Measurements from ENCODE around the gene FLYWCH1. TPM values are rescaled to one million over a fixed set of nuclear protein-coding genes. Genes with fewer than 3 reads are reported as not detected.

Gene FLYWCH1
- total and polyA plus RNA-seq, 9 of the 15 experiments (the other 6 are each of a cell fraction or from before 2014, with no cell fraction given): 0.18 to 33.6 (median 11.3) TPM

- no peak for ATAC-seq
- Histone ChIP-seq H3K4me3 (peak overlapping the region; percentile 96), H3K9ac (ENCODE audit: insufficient read depth in 1 of 2, low read depth in 2 of 2, low read length in 2 of 2) (peak overlapping the region; percentile 77 to 99), H4K20me1 (replicated peaks; ENCODE audit: control insufficient read depth, insufficient read depth, low read length) (peaks cover 25% of the 10 kb centered on the region), H3K27ac (ENCODE audit: extremely low read depth, low read depth, low read length) (peak overlapping the region; percentile 84; the same call in 2 of the 3 replicates), H3K79me2 (ENCODE audit: control insufficient read depth, insufficient read depth, low read length) (peaks cover 22% of the 10 kb centered on the region), H3K9me3 (replicated peaks; ENCODE audit: control insufficient read depth, insufficient read depth, low read depth, low read length) (no peaks in the 10 kb centered on the region), H3K4me2 (ENCODE audit: insufficient read depth, low read length) (peak overlapping the region; percentile 78), H3K36me3 (ENCODE audit: control insufficient read depth, insufficient read depth, low read length) (peaks cover 51% of the 10 kb centered on the region; the same call in 2 of the 3 replicates), H3K27me3 (ENCODE audit: control insufficient read depth in 2 of 2, insufficient read depth in 2 of 2, low read length in 2 of 2) (no peaks in the 10 kb centered on the region), H3K4me1 (replicated peaks in 1 of 2; ENCODE audit: control insufficient read depth in 2 of 2, insufficient read depth in 2 of 2, low read length in 2 of 2) (peaks cover 15 to 97% of the 10 kb centered on the region in 2 experiments), H2AFZ (ENCODE audit: low read depth, low read length) (peak overlapping the region; percentile 35), H3K9me1 (ENCODE audit: control insufficient read depth, insufficient read depth, low read length) (peaks cover 3% of the 10 kb centered on the region)
- peak; percentile 75 for FAIRE-seq
- POLR2A ChIA-PET: interaction anchor here (0.6 to 1.9 kb wide), 8 partner anchors 7 to 456 kb away, joined by 3 to 23 read pairs (median 4); partner anchors contain the start of genes HCFC1R1, PKMYT1 and THOC6
- TF ChIP-seq ZNF740 (CRISPR knock-in tag; IDR thresholded peaks at IDR 0.05) (no peak), ZNF740 (tag; IDR thresholded peaks at IDR 0.05) (0 out of 4 replicates have a peak, but pooled peaks of 1 of the 2 experiments have one; percentile 24), FOS (IDR thresholded peaks at IDR 0.05; ENCODE audit: extremely low read depth, insufficient read length) (no peak), DPF2 (IDR thresholded peaks at IDR 0.05) (no peak)
- intact Hi-C loops (cut with micrococcal nuclease) (no loop called here), in situ Hi-C loops (cut with MboI) (no loop called here)
- BruUV-seq (replicated peaks): no TSS peak
- DNase-seq (ENCODE audit: extremely low read depth in 1 of 4, low spot score in 3 of 4): peak in 1 of 4 experiments; percentile 47
- WGBS (ENCODE audit: insufficient coverage, low coverage, missing lambda C conversion rate): 39% methylated on average over 6 of the region's 6 CpGs
- CTCF ChIA-PET (ENCODE audit: low intra/inter-chr PET ratio): no interaction called here
Measured at GRCh38 chr16:2970563-2970962, 58.8 kb downstream of the FLYWCH1 start.

Data from K562 (cell line).